ENCODE measurements around the gene SCARB1. TPM values are rescaled to one million over a fixed set of nuclear protein-coding genes. Genes with fewer than 3 reads are reported as not detected.

SCARB1 gene
- total RNA-seq, 1 experiment from 2014 or later, result 359 TPM

DNA sequence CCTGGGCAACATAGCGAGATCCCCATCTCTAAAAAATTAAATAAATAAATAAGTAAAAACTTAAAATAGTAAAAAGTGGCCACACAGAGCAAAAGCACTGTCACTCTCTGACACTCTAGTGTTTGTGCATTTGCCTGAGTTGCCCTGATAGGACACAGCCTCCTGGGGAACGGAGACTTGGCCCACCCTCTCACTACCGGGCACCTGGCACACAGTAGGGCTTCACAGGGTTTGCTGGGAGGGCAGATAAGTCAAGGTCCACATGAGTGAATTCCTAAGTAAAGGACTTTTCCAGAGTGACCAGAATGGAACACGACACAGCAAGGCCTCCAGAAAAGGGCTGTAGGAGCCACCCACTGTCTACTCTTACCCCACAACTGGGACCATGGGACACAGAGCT, 54.3 kb downstream of the SCARB1 start:
- ATAC-seq (no peak), DNase-seq (ENCODE audit: low read depth, low spot score) (no peak)
- intact Hi-C loops (cut with micrococcal nuclease; ENCODE audit: unreplicated experiment) (no loop called here), in situ Hi-C loops (cut with HindIII; ENCODE audit: low pct_unique_long_range_greater_than_20kb, low sequenced_read_pairs) (no loop called here)
- Histone ChIP-seq H3K4me3 (ENCODE audit: low read depth in 2 of 2, low read length in 2 of 2) (no peak overlapping the region), H3K4me1 (ENCODE audit: control insufficient read depth, insufficient read depth, low read length) (no peaks in the 10 kb centered on the region), H3K27me3 (ENCODE audit: control insufficient read depth, insufficient read depth, low read length) (no peaks in the 10 kb centered on the region), H3K36me3 (ENCODE audit: control insufficient read depth, insufficient read depth, low read length) (no peaks in the 10 kb centered on the region; the same call in 1 of the 2 replicates), H3K9me3 (ENCODE audit: control insufficient read depth, insufficient read depth, low read depth, low read length) (no peaks in the 10 kb centered on the region), H3K27ac (ENCODE audit: low read length) (no peak overlapping the region)
- ChIA-PET POLR2A (no interaction called here), CTCF (no interaction called here)
- TF ChIP-seq TCF7L2 (IDR thresholded peaks at IDR 0.05; ENCODE audit: low read depth, low read length) (no peak), SIN3A (IDR thresholded peaks at IDR 0.05; ENCODE audit: borderline replicate concordance, insufficient read depth, low read depth, low read length) (no peak), POLR2AphosphoS5 (IDR thresholded peaks at IDR 0.05; ENCODE audit: low read depth, low read length) (no peak)
- TF ChIP-seq, protein P1, sequence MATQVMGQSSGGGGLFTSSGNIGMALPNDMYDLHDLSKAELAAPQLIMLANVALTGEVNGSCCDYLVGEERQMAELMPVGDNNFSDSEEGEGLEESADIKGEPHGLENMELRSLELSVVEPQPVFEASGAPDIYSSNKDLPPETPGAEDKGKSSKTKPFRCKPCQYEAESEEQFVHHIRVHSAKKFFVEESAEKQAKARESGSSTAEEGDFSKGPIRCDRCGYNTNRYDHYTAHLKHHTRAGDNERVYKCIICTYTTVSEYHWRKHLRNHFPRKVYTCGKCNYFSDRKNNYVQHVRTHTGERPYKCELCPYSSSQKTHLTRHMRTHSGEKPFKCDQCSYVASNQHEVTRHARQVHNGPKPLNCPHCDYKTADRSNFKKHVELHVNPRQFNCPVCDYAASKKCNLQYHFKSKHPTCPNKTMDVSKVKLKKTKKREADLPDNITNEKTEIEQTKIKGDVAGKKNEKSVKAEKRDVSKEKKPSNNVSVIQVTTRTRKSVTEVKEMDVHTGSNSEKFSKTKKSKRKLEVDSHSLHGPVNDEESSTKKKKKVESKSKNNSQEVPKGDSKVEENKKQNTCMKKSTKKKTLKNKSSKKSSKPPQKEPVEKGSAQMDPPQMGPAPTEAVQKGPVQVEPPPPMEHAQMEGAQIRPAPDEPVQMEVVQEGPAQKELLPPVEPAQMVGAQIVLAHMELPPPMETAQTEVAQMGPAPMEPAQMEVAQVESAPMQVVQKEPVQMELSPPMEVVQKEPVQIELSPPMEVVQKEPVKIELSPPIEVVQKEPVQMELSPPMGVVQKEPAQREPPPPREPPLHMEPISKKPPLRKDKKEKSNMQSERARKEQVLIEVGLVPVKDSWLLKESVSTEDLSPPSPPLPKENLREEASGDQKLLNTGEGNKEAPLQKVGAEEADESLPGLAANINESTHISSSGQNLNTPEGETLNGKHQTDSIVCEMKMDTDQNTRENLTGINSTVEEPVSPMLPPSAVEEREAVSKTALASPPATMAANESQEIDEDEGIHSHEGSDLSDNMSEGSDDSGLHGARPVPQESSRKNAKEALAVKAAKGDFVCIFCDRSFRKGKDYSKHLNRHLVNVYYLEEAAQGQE (IDR thresholded peaks at IDR 0.05; ENCODE audit: insufficient read depth in 1 of 2, low read depth in 2 of 2, low read length in 1 of 2), result no peak
- TF ChIP-seq, protein P2, sequence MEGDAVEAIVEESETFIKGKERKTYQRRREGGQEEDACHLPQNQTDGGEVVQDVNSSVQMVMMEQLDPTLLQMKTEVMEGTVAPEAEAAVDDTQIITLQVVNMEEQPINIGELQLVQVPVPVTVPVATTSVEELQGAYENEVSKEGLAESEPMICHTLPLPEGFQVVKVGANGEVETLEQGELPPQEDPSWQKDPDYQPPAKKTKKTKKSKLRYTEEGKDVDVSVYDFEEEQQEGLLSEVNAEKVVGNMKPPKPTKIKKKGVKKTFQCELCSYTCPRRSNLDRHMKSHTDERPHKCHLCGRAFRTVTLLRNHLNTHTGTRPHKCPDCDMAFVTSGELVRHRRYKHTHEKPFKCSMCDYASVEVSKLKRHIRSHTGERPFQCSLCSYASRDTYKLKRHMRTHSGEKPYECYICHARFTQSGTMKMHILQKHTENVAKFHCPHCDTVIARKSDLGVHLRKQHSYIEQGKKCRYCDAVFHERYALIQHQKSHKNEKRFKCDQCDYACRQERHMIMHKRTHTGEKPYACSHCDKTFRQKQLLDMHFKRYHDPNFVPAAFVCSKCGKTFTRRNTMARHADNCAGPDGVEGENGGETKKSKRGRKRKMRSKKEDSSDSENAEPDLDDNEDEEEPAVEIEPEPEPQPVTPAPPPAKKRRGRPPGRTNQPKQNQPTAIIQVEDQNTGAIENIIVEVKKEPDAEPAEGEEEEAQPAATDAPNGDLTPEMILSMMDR (IDR thresholded peaks at IDR 0.05), result no peak
- BruUV-seq (replicated peaks), result no TSS peak

DNA sequence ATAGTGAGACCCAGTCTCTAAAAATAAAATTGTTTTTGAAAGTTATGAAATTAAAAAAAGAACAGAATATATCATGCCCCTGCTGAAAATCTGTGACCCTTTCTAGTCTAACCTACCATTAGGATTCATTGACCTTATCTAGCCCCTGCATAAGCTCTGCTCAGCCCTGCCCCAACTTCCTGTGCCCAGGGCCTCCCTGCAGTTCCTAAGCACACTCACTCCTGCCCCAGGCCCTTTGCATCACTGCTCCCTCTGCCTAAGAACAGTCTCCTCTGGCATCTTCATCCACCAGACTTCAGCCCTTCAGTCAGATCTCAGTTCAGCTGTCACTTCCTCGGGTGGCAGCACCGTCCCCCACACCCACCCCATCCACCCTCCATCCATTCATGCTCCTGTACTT, 55.4 kb downstream of the SCARB1 start:
- H3K9me3 ChIP-seq (ENCODE audit: control insufficient read depth, insufficient read depth, low read depth, low read length), result no peaks in the 10 kb centered on the region
- intact Hi-C loops (cut with micrococcal nuclease; ENCODE audit: unreplicated experiment), result no loop called here
- H3K27ac ChIP-seq (ENCODE audit: low read length), result no peak overlapping the region
- ChIA-PET POLR2A (no interaction called here), CTCF (no interaction called here)
- H3K27me3 ChIP-seq (ENCODE audit: control insufficient read depth, insufficient read depth, low read length), result no peaks in the 10 kb centered on the region
- no TSS peak for BruUV-seq (replicated peaks)
- no peaks in the 10 kb centered on the region for H3K4me1 ChIP-seq (ENCODE audit: control insufficient read depth, insufficient read depth, low read length)
- DNase-seq (ENCODE audit: low read depth, low spot score) (no peak), ATAC-seq (no peak)
- no peaks in the 10 kb centered on the region; the same call in 1 of the 2 replicates for H3K36me3 ChIP-seq (ENCODE audit: control insufficient read depth, insufficient read depth, low read length)
- TF ChIP-seq, protein P2 (IDR thresholded peaks at IDR 0.05), result no peak
- no peak for TF ChIP-seq TCF7L2 (IDR thresholded peaks at IDR 0.05; ENCODE audit: low read depth, low read length)
- TF ChIP-seq, protein P1 (IDR thresholded peaks at IDR 0.05; ENCODE audit: insufficient read depth in 1 of 2, low read depth in 2 of 2, low read length in 1 of 2), result no peak
- no peak for TF ChIP-seq POLR2AphosphoS5 (IDR thresholded peaks at IDR 0.05; ENCODE audit: low read depth, low read length)
- TF ChIP-seq SIN3A (IDR thresholded peaks at IDR 0.05; ENCODE audit: borderline replicate concordance, insufficient read depth, low read depth, low read length), result no peak
- no peak overlapping the region for H3K4me3 ChIP-seq (ENCODE audit: low read depth in 2 of 2, low read length in 2 of 2)
- in situ Hi-C loops (cut with HindIII; ENCODE audit: low pct_unique_long_range_greater_than_20kb, low sequenced_read_pairs), result no loop called here

All from Panc1 (cell line).